Breast epithelium (tissue), 4 donors: Measurements from ENCODE around the gene INO80E. TPM values are rescaled to one million over a fixed set of nuclear protein-coding genes. Genes with fewer than 3 reads are reported as not detected.

Experiments used
- DNase-seq, 2 donors: peaks; one replicate each; pipeline ENCODE4 v3.0.0-alpha.2; 2019; ENCODE audit warnings: low spot score in 2 of 2
- H3K27ac ChIP-seq, 2 donors: fragments of 200-600 bp; sonication (generic) in 1 of 2; one replicate each; pipeline ENCODE4 v1.5.1; 2016 to 2019; ENCODE audit warnings: mild to moderate bottlenecking in 1 of 2
- H3K27me3 ChIP-seq, 2 donors: fragments of 200-600 bp; sonication (generic) in 1 of 2; one replicate each; pipeline versions ENCODE4 v1.5.1 to v1.6.0; 2017 to 2019; ENCODE audit warnings: control low read depth in 1 of 2, mild to moderate bottlenecking in 1 of 2
- H3K36me3 ChIP-seq: fragments of 200-600 bp; one replicate; pipeline ENCODE4 v1.5.1; 2019
- H3K4me1 ChIP-seq, 2 donors: fragments of 200-600 bp; sonication (generic); one replicate each; pipeline ENCODE4 v1.5.1; 2016 to 2019; ENCODE audit warnings: control low read depth in 1 of 2
- H3K4me3 ChIP-seq, 3 donors: fragments of 200-600 bp; sonication (generic); 1 replicate in 2 of 3; 2 replicates in 1 of 3; pipeline ENCODE4 v1.5.1; 2016 to 2019; ENCODE audit warnings: mild to moderate bottlenecking in 3 of 3, moderate library complexity in 2 of 3
- H3K9me3 ChIP-seq, 2 donors: fragments of 200-600 bp; sonication (generic) in 1 of 2; one replicate each; pipeline ENCODE4 v1.5.1; 2016 to 2019; ENCODE audit warnings: control low read depth in 1 of 2
- CTCF ChIP-seq, 3 donors: fragments of 450-650 bp; IDR thresholded peaks; one replicate each; pipeline ENCODE4 v1.5.1; 2016 to 2017; ENCODE audit warnings: antibody characterized with exemption in 3 of 3, mild to moderate bottlenecking in 3 of 3, moderate library complexity in 3 of 3
- POLR2A ChIP-seq: fragments of 450-650 bp; IDR thresholded peaks from one replicate; pipeline ENCODE4 v1.6.1; 2016; ENCODE audit warnings: antibody characterized with exemption, mild to moderate bottlenecking, moderate library complexity
- POLR2AphosphoS5 ChIP-seq, 3 donors: sonication (generic); formaldehyde crosslinking; IDR thresholded peaks; one replicate each; pipeline ENCODE4 v1.6.1; 2017; ENCODE audit warnings: antibody characterized with exemption in 3 of 3
- intact Hi-C: fragments of 100-400 bp; cut with DNase I; formaldehyde crosslinking; loops from one replicate; pipeline ENCODE4 v1.15.1; 2023; ENCODE audit warnings: low total_unique reads
- total RNA-seq, 3 donors: library from RNA; depleted of rRNA; stranded (reverse); fragments of >200 nt; gene quantifications; one replicate each; pipeline ENCODE4 v1.1.0, GENCODE V29; 2016

INO80E gene
- total RNA-seq, 3 donors from 2014 or later, result 31.8 to 39.7 (median 38.6) TPM

GRCh38 chr16:30041841-30042240, 45.8 kb downstream of the INO80E start:
- no peak for DNase-seq
- intact Hi-C loops, result no loop called here
- no peaks in the 10 kb centered on the region for H3K9me3 ChIP-seq
- TF ChIP-seq CTCF (IDR thresholded peaks at IDR 0.05) (peak in 2 of 3 donors; percentile 6 to 60), POLR2AphosphoS5 (IDR thresholded peaks at IDR 0.05) (no peak), POLR2A (no peak)
- no peak overlapping the region for H3K27ac ChIP-seq
- no peak overlapping the region for H3K4me3 ChIP-seq
- H3K36me3 ChIP-seq, result no peaks in the 10 kb centered on the region
- H3K4me1 ChIP-seq, result no peaks in the 10 kb centered on the region
- H3K27me3 ChIP-seq, result no peaks in the 10 kb centered on the region

- Histone ChIP-seq H3K9me3 (no peaks in the 10 kb centered on the region), H3K27me3 (no peaks in the 10 kb centered on the region), H3K4me3 (no peak overlapping the region), H3K36me3 (no peaks in the 10 kb centered on the region), H3K27ac (no peak overlapping the region), H3K4me1 (no peaks in the 10 kb centered on the region)
- no peak for DNase-seq
- TF ChIP-seq POLR2AphosphoS5 (IDR thresholded peaks at IDR 0.05), result no peak
- TF ChIP-seq CTCF (IDR thresholded peaks at IDR 0.05), result no peak
- TF ChIP-seq POLR2A, result no peak
- intact Hi-C loops, result no loop called here
These were observed 50.1 kb downstream of the INO80E start for GRCh38 chr16:30046178-30046577.

- H3K4me3 ChIP-seq, result no peak overlapping the region
- no peak for TF ChIP-seq POLR2AphosphoS5 (IDR thresholded peaks at IDR 0.05)
- TF ChIP-seq POLR2A, result no peak
- no peak for TF ChIP-seq CTCF (IDR thresholded peaks at IDR 0.05)
- H3K27me3 ChIP-seq, result no peaks in the 10 kb centered on the region
- no peak overlapping the region for H3K27ac ChIP-seq
- H3K4me1 ChIP-seq, result no peaks in the 10 kb centered on the region
- no peaks in the 10 kb centered on the region for H3K9me3 ChIP-seq
- no peaks in the 10 kb centered on the region for H3K36me3 ChIP-seq
- intact Hi-C loops, result no loop called here
- no peak for DNase-seq
These were observed 50.5 kb downstream of the INO80E start for GRCh38 chr16:30046588-30046987.

GRCh38 chr16:30049871-30050270, 53.8 kb downstream of the INO80E start:
- no peaks in the 10 kb centered on the region for H3K9me3 ChIP-seq
- H3K27me3 ChIP-seq, result no peaks in the 10 kb centered on the region
- no peak overlapping the region for H3K4me3 ChIP-seq
- DNase-seq, result no peak
- H3K36me3 ChIP-seq, result no peaks in the 10 kb centered on the region
- H3K4me1 ChIP-seq, result no peaks in the 10 kb centered on the region
- intact Hi-C loops, result no loop called here
- no peak for TF ChIP-seq POLR2AphosphoS5 (IDR thresholded peaks at IDR 0.05)
- H3K27ac ChIP-seq, result no peak overlapping the region

GRCh38 chr16:30051518-30051917, 55.5 kb downstream of the INO80E start:
- no peak for DNase-seq
- no peak overlapping the region for H3K27ac ChIP-seq
- TF ChIP-seq POLR2AphosphoS5 (IDR thresholded peaks at IDR 0.05), result no peak
- TF ChIP-seq CTCF (IDR thresholded peaks at IDR 0.05), result no peak
- TF ChIP-seq POLR2A, result no peak
- no peaks in the 10 kb centered on the region for H3K9me3 ChIP-seq
- H3K36me3 ChIP-seq, result no peaks in the 10 kb centered on the region
- H3K4me3 ChIP-seq, result no peak overlapping the region
- no peaks in the 10 kb centered on the region for H3K27me3 ChIP-seq
- intact Hi-C loops, result no loop called here
- no peaks in the 10 kb centered on the region for H3K4me1 ChIP-seq
